PC-9 (cell line): Measurements from ENCODE around the gene PICALM.

Experiments
- CTCF ChIP-seq: fragments of 200-600 bp; sonication (generic); conservative IDR thresholded peaks from 2 replicates; pipeline ENCODE4 v1.6.1; 2017; ENCODE audit warnings: mixed run types, antibody characterized with exemption, mild to moderate bottlenecking, moderate library complexity
- EZH2 ChIP-seq: fragments of 200-600 bp; sonication (generic); IDR thresholded peaks from 2 replicates; pipeline ENCODE4 v1.8.0; 2017; ENCODE audit warnings: antibody characterized with exemption, low read depth

- TF ChIP-seq CTCF, result no peak
- no peak for TF ChIP-seq EZH2
Measured at GRCh38 chr11:85930879-85931366, 138.0 kb downstream of the PICALM start.
